Measurements from ENCODE around the gene H2BW2.
"Not testable (repeated sequence)": the region's sequence is repeated elsewhere in the genome, so short reads cannot be mapped to it uniquely, and the experiment has no call there.

The H2BW2 gene

GRCh38 chrX:104045642-104046041 lies 5.9 kb downstream of the H2BW2 start:
- no peak overlapping the region for H3K4me3 ChIP-seq (ENCODE audit: low read depth, low read length)
- ChIA-PET POLR2A (no interaction called here), CTCF (no interaction called here)
- TF ChIP-seq ZNF488 (tag by site-specific recombination; IDR thresholded peaks at IDR 0.05) (no peak), ZNF292 (tag by site-specific recombination; IDR thresholded peaks at IDR 0.05; ENCODE audit: borderline replicate concordance, low read depth) (no peak), ZNF404 (tag by site-specific recombination; IDR thresholded peaks at IDR 0.05) (no peak), ZNF639 (tag by site-specific recombination; IDR thresholded peaks at IDR 0.05) (no peak)
- H3K36me3 ChIP-seq (ENCODE audit: control insufficient read depth in 2 of 2, insufficient read depth in 1 of 2, low read length in 2 of 2): no peaks in the 10 kb centered on the region
- no peaks in the 10 kb centered on the region for H3K9me3 ChIP-seq (ENCODE audit: control insufficient read depth, insufficient read depth, low read depth, low read length)
- no peak overlapping the region for H3K27ac ChIP-seq (ENCODE audit: extremely low read depth, low read depth, low read length)
- H3K4me1 ChIP-seq (ENCODE audit: control insufficient read depth, insufficient read depth, low read length): no peaks in the 10 kb centered on the region

GRCh38 chrX:104047171-104047570 lies 7.4 kb downstream of the H2BW2 start:
- no peaks in the 10 kb centered on the region for H3K36me3 ChIP-seq (ENCODE audit: control insufficient read depth in 2 of 2, insufficient read depth in 1 of 2, low read length in 2 of 2)
- H3K27ac ChIP-seq (ENCODE audit: extremely low read depth, low read depth, low read length): no peak overlapping the region
- TF ChIP-seq ZNF529 (tag by site-specific recombination; IDR thresholded peaks at IDR 0.05; ENCODE audit: insufficient replicate concordance): no peak
- no peak for TF ChIP-seq ZFHX2 (tag by site-specific recombination; conservative IDR thresholded peaks at IDR 0.05)
- no peak for TF ChIP-seq ZNF692 (tag by site-specific recombination; IDR thresholded peaks at IDR 0.05)
- TF ChIP-seq ZNF548 (tag by site-specific recombination; IDR thresholded peaks at IDR 0.05): no peak
- no peak for TF ChIP-seq ZNF184 (tag by site-specific recombination; IDR thresholded peaks at IDR 0.05)
- TF ChIP-seq ZNF76 (tag by site-specific recombination; IDR thresholded peaks at IDR 0.05; ENCODE audit: borderline replicate concordance, low read depth): no peak
- no peak for TF ChIP-seq ZNF24 (tag by site-specific recombination; IDR thresholded peaks at IDR 0.05)
- TF ChIP-seq SCRT1 (tag by site-specific recombination; IDR thresholded peaks at IDR 0.05; ENCODE audit: borderline replicate concordance): no peak
- no peak for TF ChIP-seq IKZF3 (tag by site-specific recombination; IDR thresholded peaks at IDR 0.05)
- no peak for TF ChIP-seq ZNF701 (tag by site-specific recombination; IDR thresholded peaks at IDR 0.05)
- TF ChIP-seq ZNF747 (tag by site-specific recombination; IDR thresholded peaks at IDR 0.05): no peak
- TF ChIP-seq ZNF488 (tag by site-specific recombination; IDR thresholded peaks at IDR 0.05): no peak
- no peak for TF ChIP-seq ZNF146 (tag by site-specific recombination; IDR thresholded peaks at IDR 0.05)
- TF ChIP-seq PATZ1 (tag by site-specific recombination; IDR thresholded peaks at IDR 0.05): no peak
- TF ChIP-seq ZNF324 (tag by site-specific recombination; IDR thresholded peaks at IDR 0.05): no peak
- H3K9me3 ChIP-seq (ENCODE audit: control insufficient read depth, insufficient read depth, low read depth, low read length): no peaks in the 10 kb centered on the region
- no peaks in the 10 kb centered on the region for H3K4me1 ChIP-seq (ENCODE audit: control insufficient read depth, insufficient read depth, low read length)
- ChIA-PET POLR2A (no interaction called here), CTCF (no interaction called here)
- no peak overlapping the region for H3K4me3 ChIP-seq (ENCODE audit: low read depth, low read length)

- POLR2A ChIA-PET, CTCF ChIA-PET: not testable (repeated sequence)
These were observed 15.2 kb downstream of the H2BW2 start for GRCh38 chrX:104054956-104055355.

GRCh38 chrX:104062636-104063035 lies 22.9 kb downstream of the H2BW2 start:
- H3K4me1 ChIP-seq (ENCODE audit: control insufficient read depth, insufficient read depth, low read length); H3K4me3 ChIP-seq (ENCODE audit: low read depth, low read length); CTCF ChIA-PET; H3K36me3 ChIP-seq (ENCODE audit: control insufficient read depth in 2 of 2, insufficient read depth in 1 of 2, low read length in 2 of 2); H3K9me3 ChIP-seq (ENCODE audit: control insufficient read depth, insufficient read depth, low read depth, low read length); POLR2A ChIA-PET; H3K27ac ChIP-seq (ENCODE audit: extremely low read depth, low read depth, low read length): not testable (repeated sequence)

More at GRCh38 chrX:104054956-104055355, 15.2 kb downstream of the H2BW2 start:
- not testable (repeated sequence) for H3K9me3 ChIP-seq (ENCODE audit: control insufficient read depth, insufficient read depth, low read depth, low read length); H3K4me1 ChIP-seq (ENCODE audit: control insufficient read depth, insufficient read depth, low read length); H3K36me3 ChIP-seq (ENCODE audit: control insufficient read depth in 2 of 2, insufficient read depth in 1 of 2, low read length in 2 of 2); H3K27ac ChIP-seq (ENCODE audit: extremely low read depth, low read depth, low read length); H3K4me3 ChIP-seq (ENCODE audit: low read depth, low read length)

- H3K4me1 ChIP-seq (ENCODE audit: control insufficient read depth, insufficient read depth, low read length); H3K9me3 ChIP-seq (ENCODE audit: control insufficient read depth, insufficient read depth, low read depth, low read length); H3K4me3 ChIP-seq (ENCODE audit: low read depth, low read length); H3K36me3 ChIP-seq (ENCODE audit: control insufficient read depth in 2 of 2, insufficient read depth in 1 of 2, low read length in 2 of 2); POLR2A ChIA-PET; CTCF ChIA-PET; H3K27ac ChIP-seq (ENCODE audit: extremely low read depth, low read depth, low read length): not testable (repeated sequence)
These were observed 36.2 kb downstream of the H2BW2 start, which contains the start of gene TMSB15C for GRCh38 chrX:104075778-104076445. Gene TMSB15C (minus strand): TSS chrX:104076236.

All from HEK293 (cell line).